ENCODE measurements around the gene SH3TC2. TPM values are rescaled to one million over a fixed set of nuclear protein-coding genes. Genes with fewer than 3 reads are reported as not detected.

The SH3TC2 gene
- total and polyA plus RNA-seq, 10 of the 15 experiments (the other 5 are each of a cell fraction or from before 2014, with no cell fraction given) = not detected

GRCh38 chr5:148963664-148964063, 99.2 kb downstream of the SH3TC2 start:
- POLR2A ChIA-PET = no interaction called here
- H2AFZ ChIP-seq (ENCODE audit: control insufficient read depth, low read depth, low read length) = peak overlapping the region; percentile 47
- in situ Hi-C loops (cut with MboI) = no loop called here

More at GRCh38 chr5:148963664-148964063, 99.2 kb downstream of the SH3TC2 start:
- peak; percentile 48; the same call in 1 of the 3 replicates for ATAC-seq
- Histone ChIP-seq H3K4me2 (ENCODE audit: control insufficient read depth, insufficient read depth) (no peak overlapping the region), H3K9me3 (replicated peaks; ENCODE audit: control insufficient read depth, insufficient read depth, low read length) (no peaks in the 10 kb centered on the region), H3K79me2 (ENCODE audit: control insufficient read depth, insufficient read depth, low read length) (no peaks in the 10 kb centered on the region), H3K27ac (ENCODE audit: control insufficient read depth, insufficient read depth) (no peak overlapping the region), H3K27me3 (replicated peaks in 1 of 2; ENCODE audit: control insufficient read depth in 2 of 2, insufficient read depth in 2 of 2, low read length in 1 of 2) (no peaks in the 10 kb centered on the region), H4K20me1 (ENCODE audit: control insufficient read depth, insufficient read depth) (no peaks in the 10 kb centered on the region), H3K9ac (ENCODE audit: control insufficient read depth, insufficient read depth, low read length) (no peak overlapping the region), H3K4me3 (no peak overlapping the region), H3K4me1 (ENCODE audit: control insufficient read depth, insufficient read depth, low read length) (no peaks in the 10 kb centered on the region), H3K36me3 (ENCODE audit: control insufficient read depth in 2 of 2, insufficient read depth in 2 of 2, low read length in 1 of 2) (no peaks in the 10 kb centered on the region)
- peak; percentile 37 for TF ChIP-seq SPI1 (IDR thresholded peaks at IDR 0.05; ENCODE audit: borderline replicate concordance, insufficient read depth, low read depth, low read length)
- no peak for TF ChIP-seq IRF4 (IDR thresholded peaks at IDR 0.05; ENCODE audit: low read depth, low read length)
- TF ChIP-seq RFX5 (IDR thresholded peaks at IDR 0.05; ENCODE audit: low read depth, low read length) = no peak
- TF ChIP-seq TCF3 (IDR thresholded peaks at IDR 0.05; ENCODE audit: borderline replicate concordance, insufficient read depth, low read depth, low read length) = no peak
- 0 out of 2 replicates have a peak, but pooled peaks have one; percentile 26 for TF ChIP-seq NFYB (IDR thresholded peaks at IDR 0.05; ENCODE audit: insufficient read depth, low read depth, low read length)
- TF ChIP-seq RAD51 (IDR thresholded peaks at IDR 0.05) = peak; percentile 19; the same call in 1 of the 2 replicates
- TF ChIP-seq CBX5 (IDR thresholded peaks at IDR 0.05; ENCODE audit: low read depth) = no peak
- TF ChIP-seq USF2 (IDR thresholded peaks at IDR 0.05; ENCODE audit: borderline replicate concordance, low read depth, low read length) = no peak
- TF ChIP-seq YY1 (IDR thresholded peaks at IDR 0.05; ENCODE audit: low read depth, low read length) = no peak
- no peak for TF ChIP-seq CEBPB (IDR thresholded peaks at IDR 0.05; ENCODE audit: borderline replicate concordance in 1 of 2, low read depth in 2 of 2, low read length in 2 of 2)
- TF ChIP-seq KAT2A (conservative IDR thresholded peaks at IDR 0.05; ENCODE audit: control insufficient read depth, low read depth, low read length) = no peak
- TF ChIP-seq CHD4 (IDR thresholded peaks at IDR 0.05) = no peak
- TF ChIP-seq EGR1 (IDR thresholded peaks at IDR 0.05; ENCODE audit: borderline replicate concordance in 1 of 2, low read depth in 2 of 2, low read length in 2 of 2) = no peak
- no peak for TF ChIP-seq ZNF24 (IDR thresholded peaks at IDR 0.05)
- TF ChIP-seq ZNF274 (IDR thresholded peaks at IDR 0.05; ENCODE audit: insufficient read depth, insufficient read length) = no peak
- TF ChIP-seq MEF2A (IDR thresholded peaks at IDR 0.05; ENCODE audit: insufficient read depth, low read depth, low read length) = no peak
- no peak for DNase-seq (ENCODE audit: low read depth, low spot score)
- CTCF ChIA-PET = interaction anchor here (1.4 to 15.3 kb wide), 2 partner anchors 72 to 227 kb away, joined by 5 to 523 read pairs; no protein-coding TSS in a partner anchor
- no peak for FAIRE-seq
- RAD21 ChIA-PET (ENCODE audit: unreplicated experiment) = no interaction called here
- no TSS peak for BruUV-seq (replicated peaks)
- SMC1A ChIA-PET (ENCODE audit: uncharacterized antibody, unreplicated experiment) = interaction anchor here (0.6 to 3.6 kb wide), 4 partner anchors 217 to 232 kb away, joined by 3 to 19 read pairs (median 6); no protein-coding TSS in a partner anchor
- intact Hi-C loops (cut with micrococcal nuclease; ENCODE audit: unreplicated experiment) = no loop called here

Data from GM12878 (cell line).